ENCODE results near the gene PCLAF. TPM values are rescaled to one million over a fixed set of nuclear protein-coding genes. Genes with fewer than 3 reads are reported as not detected.

PCLAF gene
- total and polyA plus RNA-seq, 2 of the 4 experiments (the other 2 are of a cell fraction) = 12.9 to 60.5 TPM

DNA sequence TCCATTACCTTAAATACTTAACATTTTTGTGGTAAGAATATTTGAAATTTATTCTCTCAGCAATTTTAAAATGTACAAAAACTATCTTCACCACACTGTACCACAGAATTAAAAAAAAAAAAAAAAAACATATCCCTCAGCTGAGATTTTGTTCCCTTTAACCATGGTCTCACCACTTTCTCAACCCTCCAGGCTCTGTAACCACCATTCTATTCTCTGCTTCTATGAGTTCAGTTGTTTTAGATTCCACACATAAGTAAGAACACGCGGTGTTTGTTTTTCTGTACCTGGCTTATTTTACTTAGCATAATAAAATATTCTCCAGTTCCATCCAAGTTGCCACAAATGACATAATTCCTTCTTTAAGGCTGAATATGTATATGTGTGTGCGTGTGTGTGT is 66.8 kb downstream of the PCLAF start:
- Histone ChIP-seq H4K20me1 (ENCODE audit: insufficient read depth, low read length) (peaks cover 34% of the 10 kb centered on the region; the same call in 1 of the 2 replicates), H2BK5ac (ENCODE audit: low read depth, low read length, poor library complexity, severe bottlenecking) (no peak overlapping the region), H3K9me3 (ENCODE audit: control insufficient read depth, insufficient read depth, low read length) (no peaks in the 10 kb centered on the region), H2AK5ac (ENCODE audit: low read depth, low read length) (no peak overlapping the region), H3K9ac (ENCODE audit: low read depth, low read length) (no peak overlapping the region), H2BK15ac (ENCODE audit: low read depth, low read length) (no peak overlapping the region), H3K27ac (ENCODE audit: insufficient read depth, low read length) (no peak overlapping the region), H3K27me3 (ENCODE audit: control insufficient read depth, insufficient read depth, low read length) (no peaks in the 10 kb centered on the region), H3K4me3 (ENCODE audit: insufficient read depth, low read depth, low read length) (no peak overlapping the region), H4K91ac (ENCODE audit: insufficient read depth, low read depth, low read length) (no peak overlapping the region), H3K23ac (ENCODE audit: low read depth, low read length) (no peak overlapping the region), H3K14ac (replicated peaks; ENCODE audit: low read depth, low read length) (no peak overlapping the region), H2AFZ (replicated peaks; ENCODE audit: low read length, poor library complexity) (no peak overlapping the region), H3K4me1 (ENCODE audit: control insufficient read depth, insufficient read depth, low read length) (peaks cover 2% of the 10 kb centered on the region), H2BK120ac (ENCODE audit: low read depth, low read length) (no peak overlapping the region), H3K56ac (ENCODE audit: extremely low read depth, insufficient read depth, low read length) (no peak overlapping the region), H2AK9ac (replicated peaks; ENCODE audit: low read depth, low read length, poor library complexity) (no peak overlapping the region), H2BK20ac (ENCODE audit: low read depth, low read length) (no peak overlapping the region), H3K4ac (ENCODE audit: low read depth, low read length) (no peak overlapping the region), H4K5ac (ENCODE audit: low read depth, low read length) (no peak overlapping the region), H4K8ac (ENCODE audit: low read depth in 2 of 2, low read length in 2 of 2) (no peak overlapping the region), H3K9me1 (ENCODE audit: insufficient read depth, low read length) (peaks cover 11% of the 10 kb centered on the region), H3K4me2 (ENCODE audit: low read depth, low read length) (no peak overlapping the region), H3K79me1 (ENCODE audit: low read depth in 1 of 2, low read length in 2 of 2) (peaks cover 42 to 49% of the 10 kb centered on the region in 2 experiments), H3K18ac (ENCODE audit: low read depth, low read length) (no peak overlapping the region), H3K36me3 (ENCODE audit: control insufficient read depth, insufficient read depth, low read length) (no peaks in the 10 kb centered on the region)
- TF ChIP-seq BHLHE40 (IDR thresholded peaks at IDR 0.05; ENCODE audit: low read depth, low read length) (no peak), RFX5 (IDR thresholded peaks at IDR 0.05; ENCODE audit: low read depth, low read length) (no peak), CHD1 (IDR thresholded peaks at IDR 0.05; ENCODE audit: low read depth, low read length) (no peak), CEBPB (IDR thresholded peaks at IDR 0.05; ENCODE audit: low read depth, low read length) (no peak), RCOR1 (IDR thresholded peaks at IDR 0.05; ENCODE audit: insufficient replicate concordance, low read length) (no peak), MXI1 (IDR thresholded peaks at IDR 0.05; ENCODE audit: borderline replicate concordance, low read depth, low read length) (no peak), MAZ (IDR thresholded peaks at IDR 0.05; ENCODE audit: borderline replicate concordance, low read depth, low read length) (no peak), SMC3 (IDR thresholded peaks at IDR 0.05; ENCODE audit: low read depth, low read length) (no peak), FOS (IDR thresholded peaks at IDR 0.05; ENCODE audit: low read depth, low read length) (no peak), MAFK (IDR thresholded peaks at IDR 0.05; ENCODE audit: low read depth, low read length) (no peak), NFE2L2 (IDR thresholded peaks at IDR 0.05; ENCODE audit: low read depth, low read length) (no peak), RAD21 (IDR thresholded peaks at IDR 0.05; ENCODE audit: low read length) (no peak), POLR2A (IDR thresholded peaks at IDR 0.05; ENCODE audit: low read depth, low read length) (no peak)
- TF ChIP-seq, protein P1, sequence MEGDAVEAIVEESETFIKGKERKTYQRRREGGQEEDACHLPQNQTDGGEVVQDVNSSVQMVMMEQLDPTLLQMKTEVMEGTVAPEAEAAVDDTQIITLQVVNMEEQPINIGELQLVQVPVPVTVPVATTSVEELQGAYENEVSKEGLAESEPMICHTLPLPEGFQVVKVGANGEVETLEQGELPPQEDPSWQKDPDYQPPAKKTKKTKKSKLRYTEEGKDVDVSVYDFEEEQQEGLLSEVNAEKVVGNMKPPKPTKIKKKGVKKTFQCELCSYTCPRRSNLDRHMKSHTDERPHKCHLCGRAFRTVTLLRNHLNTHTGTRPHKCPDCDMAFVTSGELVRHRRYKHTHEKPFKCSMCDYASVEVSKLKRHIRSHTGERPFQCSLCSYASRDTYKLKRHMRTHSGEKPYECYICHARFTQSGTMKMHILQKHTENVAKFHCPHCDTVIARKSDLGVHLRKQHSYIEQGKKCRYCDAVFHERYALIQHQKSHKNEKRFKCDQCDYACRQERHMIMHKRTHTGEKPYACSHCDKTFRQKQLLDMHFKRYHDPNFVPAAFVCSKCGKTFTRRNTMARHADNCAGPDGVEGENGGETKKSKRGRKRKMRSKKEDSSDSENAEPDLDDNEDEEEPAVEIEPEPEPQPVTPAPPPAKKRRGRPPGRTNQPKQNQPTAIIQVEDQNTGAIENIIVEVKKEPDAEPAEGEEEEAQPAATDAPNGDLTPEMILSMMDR (conservative IDR thresholded peaks at IDR 0.05; ENCODE audit: low read depth, low read length) = no peak
- TF ChIP-seq, protein P2, sequence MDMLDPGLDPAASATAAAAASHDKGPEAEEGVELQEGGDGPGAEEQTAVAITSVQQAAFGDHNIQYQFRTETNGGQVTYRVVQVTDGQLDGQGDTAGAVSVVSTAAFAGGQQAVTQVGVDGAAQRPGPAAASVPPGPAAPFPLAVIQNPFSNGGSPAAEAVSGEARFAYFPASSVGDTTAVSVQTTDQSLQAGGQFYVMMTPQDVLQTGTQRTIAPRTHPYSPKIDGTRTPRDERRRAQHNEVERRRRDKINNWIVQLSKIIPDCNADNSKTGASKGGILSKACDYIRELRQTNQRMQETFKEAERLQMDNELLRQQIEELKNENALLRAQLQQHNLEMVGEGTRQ (IDR thresholded peaks at IDR 0.05; ENCODE audit: low read depth, low read length) = no peak
- TF ChIP-seq, protein P3, sequence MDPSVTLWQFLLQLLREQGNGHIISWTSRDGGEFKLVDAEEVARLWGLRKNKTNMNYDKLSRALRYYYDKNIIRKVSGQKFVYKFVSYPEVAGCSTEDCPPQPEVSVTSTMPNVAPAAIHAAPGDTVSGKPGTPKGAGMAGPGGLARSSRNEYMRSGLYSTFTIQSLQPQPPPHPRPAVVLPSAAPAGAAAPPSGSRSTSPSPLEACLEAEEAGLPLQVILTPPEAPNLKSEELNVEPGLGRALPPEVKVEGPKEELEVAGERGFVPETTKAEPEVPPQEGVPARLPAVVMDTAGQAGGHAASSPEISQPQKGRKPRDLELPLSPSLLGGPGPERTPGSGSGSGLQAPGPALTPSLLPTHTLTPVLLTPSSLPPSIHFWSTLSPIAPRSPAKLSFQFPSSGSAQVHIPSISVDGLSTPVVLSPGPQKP (IDR thresholded peaks at IDR 0.05; ENCODE audit: borderline replicate concordance, low read depth, low read length) = no peak
- WGBS, 2 experiments (ENCODE audit: extremely low coverage in 2 of 2, insufficient read length in 1 of 2) = no CpG with 5 or more reads among the region's 3 CpGs
- ChIA-PET CTCF (no interaction called here), POLR2A (ENCODE audit: unreplicated experiment) (interaction anchor here (0.6 kb wide), 1 partner anchor 86 kb away, joined by 4 read pairs; no protein-coding TSS in a partner anchor)
- in situ Hi-C loops (cut with MboI; ENCODE audit: low sequenced_read_pairs) = no loop called here
- ATAC-seq (ENCODE audit: low read depth) (peak; percentile 46), DNase-seq (peak; percentile 28)
- intact Hi-C loops (cut with micrococcal nuclease) = loop anchor here (5.0 kb wide), 1 partner anchor 33 kb away; no protein-coding TSS in a partner anchor
- no TSS peak for BruUV-seq (replicated peaks)
- dilution Hi-C loops (cut with HindIII; ENCODE audit: low sequenced_read_pairs, unreplicated experiment) = no loop called here
